ENCODE data around the gene TBX21. TPM values are rescaled to one million over a fixed set of nuclear protein-coding genes. Genes with fewer than 3 reads are reported as not detected.

TBX21 gene
- total RNA-seq, 1 experiment from 2014 or later = not detected

- DNase-seq (ENCODE audit: low spot score) = no peak
Observed at GRCh38 chr17:47697906-47698711, 34.9 kb upstream of the TBX21 start.

- peak; percentile 45 for DNase-seq (ENCODE audit: low spot score)
Observed at GRCh38 chr17:47698749-47699535, 34.1 kb upstream of the TBX21 start.

- DNase-seq (ENCODE audit: low spot score) = no peak
Observed at GRCh38 chr17:47699536-47699840, 33.5 kb upstream of the TBX21 start.

GRCh38 chr17:47700471-47701449 is 32.3 kb upstream of the TBX21 start:
- DNase-seq (ENCODE audit: low spot score) = no peak

GRCh38 chr17:47701608-47702007 is 31.4 kb upstream of the TBX21 start:
- no peak for DNase-seq (ENCODE audit: low spot score)

GRCh38 chr17:47702391-47702995 is 30.5 kb upstream of the TBX21 start:
- no peak for DNase-seq (ENCODE audit: low spot score)

- no peak for DNase-seq (ENCODE audit: low spot score)
Observed at GRCh38 chr17:47703191-47703591, 29.8 kb upstream of the TBX21 start.

- no peak for DNase-seq (ENCODE audit: low spot score)
Observed at GRCh38 chr17:47703671-47704070, 29.4 kb upstream of the TBX21 start.

- DNase-seq (ENCODE audit: low spot score) = no peak
Observed at GRCh38 chr17:47704116-47704515, 28.9 kb upstream of the TBX21 start.

GRCh38 chr17:47704736-47705135 is 28.3 kb upstream of the TBX21 start:
- no peak for DNase-seq (ENCODE audit: low spot score)

- DNase-seq (ENCODE audit: low spot score) = no peak
Observed at GRCh38 chr17:47705536-47706530, 27.2 kb upstream of the TBX21 start.

- no peak for DNase-seq (ENCODE audit: low spot score)
Observed at GRCh38 chr17:47707056-47707804, 25.8 kb upstream of the TBX21 start.

GRCh38 chr17:47707884-47708283 is 25.2 kb upstream of the TBX21 start:
- DNase-seq (ENCODE audit: low spot score) = no peak

GRCh38 chr17:47708312-47708863 is 24.6 kb upstream of the TBX21 start:
- no peak for DNase-seq (ENCODE audit: low spot score)

GRCh38 chr17:47708864-47709541 is 24.0 kb upstream of the TBX21 start:
- DNase-seq (ENCODE audit: low spot score) = no peak

GRCh38 chr17:47709594-47709993 is 23.4 kb upstream of the TBX21 start:
- no peak for DNase-seq (ENCODE audit: low spot score)

GRCh38 chr17:47711366-47712099 is 21.5 kb upstream of the TBX21 start:
- no peak for DNase-seq (ENCODE audit: low spot score)
